ENCODE data around the gene CDH10. TPM values are rescaled to one million over a fixed set of nuclear protein-coding genes. Genes with fewer than 3 reads are reported as not detected.

Gene CDH10
- polyA plus RNA-seq, 1 donor from 2014 or later, result 5.3 TPM

GRCh38 chr5:24691074-24691473, 46.3 kb upstream of the CDH10 start:
- Histone ChIP-seq H3F3A (ENCODE audit: insufficient read depth, low read length, poor library complexity, severe bottlenecking) (no peaks in the 10 kb centered on the region), H3K4me3 (ENCODE audit: low read length) (no peak overlapping the region), H3K27me3 (ENCODE audit: insufficient read depth, low read depth, low read length) (no peaks in the 10 kb centered on the region), H3K36me3 (ENCODE audit: insufficient read depth, low read length) (no peaks in the 10 kb centered on the region), H4K20me1 (ENCODE audit: insufficient read depth) (no peaks in the 10 kb centered on the region), H3K9ac (ENCODE audit: low read length) (no peak overlapping the region), H3K9me3 (ENCODE audit: low read length) (peaks cover 7% of the 10 kb centered on the region), H3K79me2 (replicated peaks; ENCODE audit: insufficient read depth, low read length) (no peaks in the 10 kb centered on the region), H3K4me2 (ENCODE audit: low read length) (no peak overlapping the region), H2AFZ (ENCODE audit: low read depth, low read length) (no peak overlapping the region), H3K9me2 (ENCODE audit: insufficient read depth, low read length) (no peaks in the 10 kb centered on the region), H3K27ac (ENCODE audit: low read length) (no peak overlapping the region)
- TF ChIP-seq EP300 (conservative IDR thresholded peaks at IDR 0.05; ENCODE audit: poor library complexity, severe bottlenecking) (no peak), RAD21 (conservative IDR thresholded peaks at IDR 0.05) (no peak), SMC3 (conservative IDR thresholded peaks at IDR 0.05; ENCODE audit: poor library complexity) (no peak), TAF1 (IDR thresholded peaks at IDR 0.05; ENCODE audit: low read depth) (no peak), EZH2 (IDR thresholded peaks at IDR 0.05; ENCODE audit: borderline replicate concordance, insufficient read depth, low read length, poor library complexity, severe bottlenecking) (no peak), POLR2AphosphoS5 (IDR thresholded peaks at IDR 0.05) (no peak), MXI1 (conservative IDR thresholded peaks at IDR 0.05; ENCODE audit: poor library complexity, severe bottlenecking) (no peak)
- TF ChIP-seq, protein P1, sequence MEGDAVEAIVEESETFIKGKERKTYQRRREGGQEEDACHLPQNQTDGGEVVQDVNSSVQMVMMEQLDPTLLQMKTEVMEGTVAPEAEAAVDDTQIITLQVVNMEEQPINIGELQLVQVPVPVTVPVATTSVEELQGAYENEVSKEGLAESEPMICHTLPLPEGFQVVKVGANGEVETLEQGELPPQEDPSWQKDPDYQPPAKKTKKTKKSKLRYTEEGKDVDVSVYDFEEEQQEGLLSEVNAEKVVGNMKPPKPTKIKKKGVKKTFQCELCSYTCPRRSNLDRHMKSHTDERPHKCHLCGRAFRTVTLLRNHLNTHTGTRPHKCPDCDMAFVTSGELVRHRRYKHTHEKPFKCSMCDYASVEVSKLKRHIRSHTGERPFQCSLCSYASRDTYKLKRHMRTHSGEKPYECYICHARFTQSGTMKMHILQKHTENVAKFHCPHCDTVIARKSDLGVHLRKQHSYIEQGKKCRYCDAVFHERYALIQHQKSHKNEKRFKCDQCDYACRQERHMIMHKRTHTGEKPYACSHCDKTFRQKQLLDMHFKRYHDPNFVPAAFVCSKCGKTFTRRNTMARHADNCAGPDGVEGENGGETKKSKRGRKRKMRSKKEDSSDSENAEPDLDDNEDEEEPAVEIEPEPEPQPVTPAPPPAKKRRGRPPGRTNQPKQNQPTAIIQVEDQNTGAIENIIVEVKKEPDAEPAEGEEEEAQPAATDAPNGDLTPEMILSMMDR (IDR thresholded peaks at IDR 0.05; ENCODE audit: poor library complexity, severe bottlenecking), result no peak
- TF ChIP-seq, protein P2, sequence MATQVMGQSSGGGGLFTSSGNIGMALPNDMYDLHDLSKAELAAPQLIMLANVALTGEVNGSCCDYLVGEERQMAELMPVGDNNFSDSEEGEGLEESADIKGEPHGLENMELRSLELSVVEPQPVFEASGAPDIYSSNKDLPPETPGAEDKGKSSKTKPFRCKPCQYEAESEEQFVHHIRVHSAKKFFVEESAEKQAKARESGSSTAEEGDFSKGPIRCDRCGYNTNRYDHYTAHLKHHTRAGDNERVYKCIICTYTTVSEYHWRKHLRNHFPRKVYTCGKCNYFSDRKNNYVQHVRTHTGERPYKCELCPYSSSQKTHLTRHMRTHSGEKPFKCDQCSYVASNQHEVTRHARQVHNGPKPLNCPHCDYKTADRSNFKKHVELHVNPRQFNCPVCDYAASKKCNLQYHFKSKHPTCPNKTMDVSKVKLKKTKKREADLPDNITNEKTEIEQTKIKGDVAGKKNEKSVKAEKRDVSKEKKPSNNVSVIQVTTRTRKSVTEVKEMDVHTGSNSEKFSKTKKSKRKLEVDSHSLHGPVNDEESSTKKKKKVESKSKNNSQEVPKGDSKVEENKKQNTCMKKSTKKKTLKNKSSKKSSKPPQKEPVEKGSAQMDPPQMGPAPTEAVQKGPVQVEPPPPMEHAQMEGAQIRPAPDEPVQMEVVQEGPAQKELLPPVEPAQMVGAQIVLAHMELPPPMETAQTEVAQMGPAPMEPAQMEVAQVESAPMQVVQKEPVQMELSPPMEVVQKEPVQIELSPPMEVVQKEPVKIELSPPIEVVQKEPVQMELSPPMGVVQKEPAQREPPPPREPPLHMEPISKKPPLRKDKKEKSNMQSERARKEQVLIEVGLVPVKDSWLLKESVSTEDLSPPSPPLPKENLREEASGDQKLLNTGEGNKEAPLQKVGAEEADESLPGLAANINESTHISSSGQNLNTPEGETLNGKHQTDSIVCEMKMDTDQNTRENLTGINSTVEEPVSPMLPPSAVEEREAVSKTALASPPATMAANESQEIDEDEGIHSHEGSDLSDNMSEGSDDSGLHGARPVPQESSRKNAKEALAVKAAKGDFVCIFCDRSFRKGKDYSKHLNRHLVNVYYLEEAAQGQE (IDR thresholded peaks at IDR 0.05; ENCODE audit: borderline replicate concordance), result no peak

- Histone ChIP-seq H3K4me2 (ENCODE audit: low read length) (no peak overlapping the region), H3K4me3 (ENCODE audit: low read length) (no peak overlapping the region), H3K9me3 (ENCODE audit: low read length) (peaks cover 8% of the 10 kb centered on the region), H3K79me2 (replicated peaks; ENCODE audit: insufficient read depth, low read length) (no peaks in the 10 kb centered on the region), H3K27me3 (ENCODE audit: insufficient read depth, low read depth, low read length) (no peaks in the 10 kb centered on the region), H3K27ac (ENCODE audit: low read length) (no peak overlapping the region), H3K9me2 (ENCODE audit: insufficient read depth, low read length) (no peaks in the 10 kb centered on the region), H3F3A (ENCODE audit: insufficient read depth, low read length, poor library complexity, severe bottlenecking) (no peaks in the 10 kb centered on the region), H3K9ac (ENCODE audit: low read length) (no peak overlapping the region), H2AFZ (ENCODE audit: low read depth, low read length) (no peak overlapping the region), H4K20me1 (ENCODE audit: insufficient read depth) (no peaks in the 10 kb centered on the region), H3K36me3 (ENCODE audit: insufficient read depth, low read length) (no peaks in the 10 kb centered on the region)
- TF ChIP-seq TAF1 (IDR thresholded peaks at IDR 0.05; ENCODE audit: low read depth) (no peak), RAD21 (conservative IDR thresholded peaks at IDR 0.05) (no peak)
- TF ChIP-seq, protein P1 (IDR thresholded peaks at IDR 0.05; ENCODE audit: poor library complexity, severe bottlenecking), result no peak
These were observed 36.3 kb upstream of the CDH10 start for GRCh38 chr5:24681106-24681505.

Measured in neural cell (in vitro differentiated cells).